ENCODE data around the gene SAFB. TPM values are rescaled to one million over a fixed set of nuclear protein-coding genes. Genes with fewer than 3 reads are reported as not detected.

The SAFB gene
- total and polyA plus RNA-seq, 2 of the 13 experiments (the other 11 are each of a cell fraction or from before 2014, with no cell fraction given) = 21.0 to 28.4 TPM

DNA sequence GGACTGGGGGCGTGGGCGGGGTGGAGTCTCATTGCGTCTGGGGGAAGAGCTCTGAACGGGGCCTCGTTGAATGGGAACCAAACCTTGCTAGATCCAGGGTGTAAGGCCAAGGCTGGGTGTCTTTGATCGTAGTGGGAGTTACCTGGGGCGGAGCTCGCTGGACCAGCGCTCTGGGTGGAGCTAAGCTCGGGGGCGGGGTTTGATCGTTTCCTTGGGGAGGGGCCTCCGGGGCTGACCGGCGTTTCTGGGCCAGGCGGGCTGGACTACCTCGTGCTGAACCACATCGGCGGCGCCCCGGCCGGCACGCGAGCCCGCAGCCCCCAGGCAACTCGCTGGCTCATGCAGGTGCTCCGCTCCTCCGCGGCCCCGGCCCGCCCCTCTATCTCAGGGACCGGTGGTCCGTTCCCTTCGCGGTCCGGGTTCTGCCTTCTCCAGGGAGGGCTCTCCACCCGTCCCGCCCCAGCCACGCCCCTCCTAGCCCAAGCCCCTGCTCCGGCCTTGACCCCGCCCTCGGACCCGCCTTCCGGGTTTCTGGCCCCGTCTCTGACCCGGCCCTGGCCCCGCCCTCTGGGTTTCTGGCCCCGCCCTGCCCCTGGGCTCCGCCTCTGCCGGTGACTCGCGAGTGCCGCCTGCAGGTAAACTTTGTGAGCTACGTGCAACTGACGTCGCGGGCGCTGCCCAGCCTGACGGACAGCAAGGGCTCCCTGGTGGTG is 63.9 kb downstream of the SAFB start (continued):
- TF ChIP-seq ZC3H4 (CRISPR knock-in tag; IDR thresholded peaks at IDR 0.05; ENCODE audit: borderline replicate concordance) (no peak), RFX3 (CRISPR knock-in tag; IDR thresholded peaks at IDR 0.05) (no peak), KDM1A (CRISPR knock-in tag; IDR thresholded peaks at IDR 0.05) (no peak), TP53 (CRISPR knock-in tag; conservative IDR thresholded peaks at IDR 0.05) (no peak), MTF1 (CRISPR knock-in tag; IDR thresholded peaks at IDR 0.05) (no peak), ZNF672 (CRISPR knock-in tag; IDR thresholded peaks at IDR 0.05) (no peak), ZNF646 (CRISPR knock-in tag; IDR thresholded peaks at IDR 0.05) (no peak), HNRNPK (IDR thresholded peaks at IDR 0.05; ENCODE audit: low read depth, low read length, poor library complexity, severe bottlenecking) (peak; percentile 55), HBP1 (CRISPR knock-in tag; IDR thresholded peaks at IDR 0.05; ENCODE audit: low read depth) (no peak), RBAK (CRISPR knock-in tag; IDR thresholded peaks at IDR 0.05) (no peak), ZMAT5 (CRISPR knock-in tag; IDR thresholded peaks at IDR 0.05; ENCODE audit: borderline replicate concordance, low read depth) (no peak), MAF1 (CRISPR knock-in tag; IDR thresholded peaks at IDR 0.05; ENCODE audit: borderline replicate concordance) (no peak), HOXA7 (CRISPR knock-in tag; IDR thresholded peaks at IDR 0.05) (no peak), HOXA3 (CRISPR knock-in tag; IDR thresholded peaks at IDR 0.05) (peak; percentile 72)
- TF ChIP-seq, protein P1, sequence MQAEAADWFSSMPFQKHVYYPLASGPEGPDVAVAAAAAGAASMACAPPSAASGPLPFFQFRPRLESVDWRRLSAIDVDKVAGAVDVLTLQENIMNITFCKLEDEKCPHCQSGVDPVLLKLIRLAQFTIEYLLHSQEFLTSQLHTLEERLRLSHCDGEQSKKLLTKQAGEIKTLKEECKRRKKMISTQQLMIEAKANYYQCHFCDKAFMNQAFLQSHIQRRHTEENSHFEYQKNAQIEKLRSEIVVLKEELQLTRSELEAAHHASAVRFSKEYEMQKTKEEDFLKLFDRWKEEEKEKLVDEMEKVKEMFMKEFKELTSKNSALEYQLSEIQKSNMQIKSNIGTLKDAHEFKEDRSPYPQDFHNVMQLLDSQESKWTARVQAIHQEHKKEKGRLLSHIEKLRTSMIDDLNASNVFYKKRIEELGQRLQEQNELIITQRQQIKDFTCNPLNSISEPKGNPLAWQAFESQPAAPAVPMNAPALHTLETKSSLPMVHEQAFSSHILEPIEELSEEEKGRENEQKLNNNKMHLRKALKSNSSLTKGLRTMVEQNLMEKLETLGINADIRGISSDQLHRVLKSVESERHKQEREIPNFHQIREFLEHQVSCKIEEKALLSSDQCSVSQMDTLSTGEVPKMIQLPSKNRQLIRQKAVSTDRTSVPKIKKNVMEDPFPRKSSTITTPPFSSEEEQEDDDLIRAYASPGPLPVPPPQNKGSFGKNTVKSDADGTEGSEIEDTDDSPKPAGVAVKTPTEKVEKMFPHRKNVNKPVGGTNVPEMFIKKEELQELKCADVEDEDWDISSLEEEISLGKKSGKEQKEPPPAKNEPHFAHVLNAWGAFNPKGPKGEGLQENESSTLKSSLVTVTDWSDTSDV (CRISPR knock-in tag; IDR thresholded peaks at IDR 0.05) = no peak
- TF ChIP-seq, protein P2, sequence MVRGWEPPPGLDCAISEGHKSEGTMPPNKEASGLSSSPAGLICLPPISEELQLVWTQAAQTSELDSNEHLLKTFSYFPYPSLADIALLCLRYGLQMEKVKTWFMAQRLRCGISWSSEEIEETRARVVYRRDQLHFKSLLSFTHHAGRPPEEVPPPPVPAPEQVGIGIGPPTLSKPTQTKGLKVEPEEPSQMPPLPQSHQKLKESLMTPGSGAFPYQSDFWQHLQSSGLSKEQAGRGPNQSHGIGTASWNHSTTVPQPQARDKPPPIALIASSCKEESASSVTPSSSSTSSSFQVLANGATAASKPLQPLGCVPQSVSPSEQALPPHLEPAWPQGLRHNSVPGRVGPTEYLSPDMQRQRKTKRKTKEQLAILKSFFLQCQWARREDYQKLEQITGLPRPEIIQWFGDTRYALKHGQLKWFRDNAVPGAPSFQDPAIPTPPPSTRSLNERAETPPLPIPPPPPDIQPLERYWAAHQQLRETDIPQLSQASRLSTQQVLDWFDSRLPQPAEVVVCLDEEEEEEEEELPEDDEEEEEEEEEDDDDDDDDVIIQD (CRISPR knock-in tag; IDR thresholded peaks at IDR 0.05; ENCODE audit: low read depth) = no peak
